Effector memory CD8-positive, alpha-beta T cell (primary cell): ENCODE results near the gene CRHR2.

Source experiments
- ATAC-seq: fragments of 150-1000 bp; cut with Tn5 transposase; replicated peaks from 2 replicates; pipeline ENCODE4 v1.10.0; 2021; ENCODE audit warnings: mild to moderate bottlenecking, moderate library complexity
- DNase-seq, 3 experiments: peaks; one replicate each; pipeline ENCODE4 v3.0.0; 2021
- H3K27ac Mint-ChIP-seq, 2 donors: one replicate each; pipeline ENCODE4 v1.8.0; 2022; ENCODE audit warnings: mild to moderate bottlenecking in 2 of 2, mixed read lengths in 2 of 2, moderate library complexity in 2 of 2
- H3K27me3 Mint-ChIP-seq, 2 donors: one replicate each; pipeline ENCODE4 v1.8.0; 2022; ENCODE audit warnings: mixed read lengths in 2 of 2
- H3K36me3 Mint-ChIP-seq: one replicate; pipeline ENCODE4 v1.8.0; 2022; ENCODE audit warnings: mild to moderate bottlenecking, moderate library complexity, mixed read lengths; ENCODE audit not compliant: insufficient read depth
- H3K4me1 Mint-ChIP-seq, 2 donors: one replicate each; pipeline ENCODE4 v1.8.0; 2022; ENCODE audit warnings: low read depth in 2 of 2, mixed read lengths in 2 of 2
- H3K4me3 Mint-ChIP-seq, 2 donors: one replicate each; pipeline ENCODE4 v1.8.0; 2022; ENCODE audit warnings: mild to moderate bottlenecking in 2 of 2, mixed read lengths in 2 of 2, moderate library complexity in 2 of 2
- H3K9me3 Mint-ChIP-seq, 2 donors: one replicate each; pipeline ENCODE4 v1.8.0; 2022; ENCODE audit warnings: mixed read lengths in 2 of 2

Gene CRHR2

DNA sequence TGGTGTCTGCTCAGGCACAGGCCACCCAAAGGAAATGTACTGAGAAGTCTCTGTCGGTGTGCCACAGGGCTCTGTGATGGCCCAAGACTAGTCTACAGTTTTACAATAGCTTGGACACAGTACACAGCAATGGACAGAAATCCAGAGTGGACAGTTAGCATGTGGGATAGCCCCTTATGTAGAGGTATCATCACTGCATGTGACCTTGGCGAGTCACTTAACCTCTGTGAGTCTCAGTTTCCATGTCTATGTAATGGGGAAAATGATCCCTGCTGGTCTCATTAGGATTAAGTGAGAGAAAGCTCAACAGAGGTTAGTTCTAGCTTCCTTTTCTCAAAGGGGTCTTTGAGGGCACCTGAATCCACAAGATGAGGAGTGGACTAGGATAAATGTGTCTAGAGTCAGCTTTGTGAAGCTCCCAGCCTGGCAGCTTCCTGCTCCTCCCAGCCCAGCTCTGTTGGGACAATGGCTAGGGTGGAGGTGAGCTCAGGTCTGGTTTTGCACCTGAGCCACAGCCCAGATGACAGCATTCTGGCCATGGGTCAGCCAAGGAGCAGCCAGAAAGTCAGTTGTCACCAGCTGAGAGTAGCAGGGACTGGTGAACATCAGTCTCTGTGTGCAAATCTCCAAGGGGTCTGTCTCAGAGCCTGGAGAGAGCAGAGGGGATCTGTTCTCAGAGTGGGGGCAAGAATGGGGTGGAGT, 17.9 kb downstream of the CRHR2 start:
- ATAC-seq (no peak), DNase-seq (no peak)
- Mint-ChIP-seq H3K27me3 (peaks cover 5 to 17% of the 10 kb centered on the region in 2 donors), H3K4me3 (no peak overlapping the region), H3K4me1 (no peaks in the 10 kb centered on the region), H3K9me3 (no peaks in the 10 kb centered on the region), H3K36me3 (no peaks in the 10 kb centered on the region), H3K27ac (no peak overlapping the region)

- H3K4me3 Mint-ChIP-seq: no peak overlapping the region
- ATAC-seq (no peak), DNase-seq (no peak)
- H3K9me3 Mint-ChIP-seq: no peaks in the 10 kb centered on the region
- H3K27ac Mint-ChIP-seq: no peak overlapping the region
- peaks cover 5 to 17% of the 10 kb centered on the region in 2 donors for H3K27me3 Mint-ChIP-seq
- H3K4me1 Mint-ChIP-seq: no peaks in the 10 kb centered on the region
- no peaks in the 10 kb centered on the region for H3K36me3 Mint-ChIP-seq
Observed at GRCh38 chr7:30663414-30663813, 18.8 kb downstream of the CRHR2 start.

DNA sequence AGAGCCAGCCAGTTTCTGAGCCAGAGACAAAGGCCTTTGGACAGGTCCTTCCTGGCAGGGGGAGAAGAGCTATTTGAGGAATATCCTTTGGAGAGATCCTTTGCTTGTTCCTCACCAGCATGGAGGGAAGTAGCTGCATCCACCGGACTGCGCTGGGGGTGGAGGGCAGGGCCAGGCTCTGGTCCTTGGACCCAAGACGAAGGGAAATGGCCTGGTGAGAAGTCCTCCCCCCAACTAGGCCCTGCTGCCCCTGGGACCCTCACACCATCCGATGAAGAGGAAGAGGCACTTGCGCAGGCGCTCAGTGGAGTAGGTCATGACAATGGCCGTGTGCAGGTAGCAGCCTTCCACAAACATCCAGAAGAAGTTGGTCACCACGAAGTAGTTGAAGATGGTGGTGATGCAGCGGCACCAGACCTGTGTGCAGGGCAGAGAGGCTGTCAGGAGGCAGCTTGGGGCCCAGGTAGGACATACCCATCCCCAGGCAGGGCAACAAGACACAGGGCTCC, 19.8 kb downstream of the CRHR2 start:
- no peaks in the 10 kb centered on the region for H3K36me3 Mint-ChIP-seq
- no peaks in the 10 kb centered on the region for H3K9me3 Mint-ChIP-seq
- no peak overlapping the region for H3K27ac Mint-ChIP-seq
- DNase-seq (no peak), ATAC-seq (no peak)
- H3K4me1 Mint-ChIP-seq: no peaks in the 10 kb centered on the region
- peaks cover 5 to 17% of the 10 kb centered on the region in 2 donors for H3K27me3 Mint-ChIP-seq
- no peak overlapping the region for H3K4me3 Mint-ChIP-seq

DNA sequence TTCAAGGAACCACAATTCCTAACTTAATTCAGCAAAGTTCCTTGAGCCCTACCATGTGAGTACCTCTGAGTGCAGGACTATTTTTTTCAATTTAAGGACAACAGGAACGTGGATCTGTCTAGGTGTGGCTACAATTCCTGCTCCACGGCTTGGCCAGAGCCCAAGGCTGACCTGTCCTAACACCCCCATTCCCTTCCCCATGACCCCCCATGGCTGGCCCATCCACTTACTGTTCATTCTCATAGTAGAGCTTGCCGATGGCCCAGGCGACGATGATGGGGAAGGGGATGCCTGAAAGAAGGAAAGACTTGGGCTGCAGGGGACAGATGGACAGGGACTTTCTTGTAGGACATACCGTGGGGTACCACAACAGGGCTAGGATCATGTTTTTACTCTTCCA, 20.3 kb downstream of the CRHR2 start:
- ATAC-seq (no peak), DNase-seq (no peak)
- no peaks in the 10 kb centered on the region for H3K36me3 Mint-ChIP-seq
- H3K4me3 Mint-ChIP-seq: no peak overlapping the region
- H3K9me3 Mint-ChIP-seq: no peaks in the 10 kb centered on the region
- H3K27me3 Mint-ChIP-seq: peaks cover 5 to 17% of the 10 kb centered on the region in 2 donors
- H3K27ac Mint-ChIP-seq: no peak overlapping the region
- no peaks in the 10 kb centered on the region for H3K4me1 Mint-ChIP-seq

DNA sequence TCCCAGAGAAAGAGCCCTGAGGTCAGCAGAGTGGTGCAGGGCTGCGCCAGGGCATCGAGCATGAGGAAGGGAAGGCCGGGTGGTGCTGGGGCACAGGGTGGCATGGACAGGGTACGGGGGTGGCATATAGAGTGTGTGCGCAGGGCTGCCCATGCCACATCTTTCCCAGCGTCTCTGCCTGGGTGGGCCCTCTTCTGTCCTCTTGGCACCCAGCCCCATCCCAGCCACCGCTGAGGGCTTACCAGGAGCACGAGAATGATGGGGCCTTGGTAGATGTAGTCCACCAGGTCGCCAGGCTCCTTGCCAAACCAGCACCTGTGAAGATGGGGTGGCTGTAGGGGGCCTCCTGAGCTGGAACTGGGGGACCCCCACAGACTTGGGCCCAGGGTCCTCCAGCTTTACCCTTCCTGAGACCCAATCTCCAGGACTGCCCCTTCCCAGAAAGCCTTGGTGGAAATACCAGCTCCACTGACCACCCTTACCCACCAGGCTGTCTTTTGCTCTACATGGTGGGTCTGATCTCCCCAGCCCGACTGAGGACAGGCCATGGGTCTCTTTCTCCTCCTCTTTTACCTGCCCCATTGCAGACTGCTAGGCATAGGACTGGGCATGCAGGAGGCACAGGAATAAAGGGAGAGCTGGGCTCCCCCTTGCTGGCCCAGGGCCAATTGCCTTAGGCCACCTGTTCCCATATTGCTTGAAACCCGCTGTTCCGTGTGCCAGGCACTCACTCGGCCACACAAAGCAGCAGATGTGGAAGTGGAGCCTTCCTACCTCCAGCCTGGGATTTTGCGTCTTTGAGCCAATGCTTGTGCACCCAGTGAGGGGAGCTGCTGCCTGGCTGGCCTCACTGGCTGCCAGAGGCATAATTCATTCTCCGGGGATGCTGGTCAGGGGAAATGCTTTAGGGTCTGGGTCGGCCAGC, 21.7 kb downstream of the CRHR2 start:
- ATAC-seq: no peak
- no peaks in the 10 kb centered on the region for H3K9me3 Mint-ChIP-seq
- peaks cover 5 to 17% of the 10 kb centered on the region in 2 donors for H3K27me3 Mint-ChIP-seq
- H3K4me1 Mint-ChIP-seq: no peaks in the 10 kb centered on the region
- no peaks in the 10 kb centered on the region for H3K36me3 Mint-ChIP-seq
- no peak overlapping the region for H3K27ac Mint-ChIP-seq
- no peak overlapping the region for H3K4me3 Mint-ChIP-seq
- DNase-seq: no peak

DNA sequence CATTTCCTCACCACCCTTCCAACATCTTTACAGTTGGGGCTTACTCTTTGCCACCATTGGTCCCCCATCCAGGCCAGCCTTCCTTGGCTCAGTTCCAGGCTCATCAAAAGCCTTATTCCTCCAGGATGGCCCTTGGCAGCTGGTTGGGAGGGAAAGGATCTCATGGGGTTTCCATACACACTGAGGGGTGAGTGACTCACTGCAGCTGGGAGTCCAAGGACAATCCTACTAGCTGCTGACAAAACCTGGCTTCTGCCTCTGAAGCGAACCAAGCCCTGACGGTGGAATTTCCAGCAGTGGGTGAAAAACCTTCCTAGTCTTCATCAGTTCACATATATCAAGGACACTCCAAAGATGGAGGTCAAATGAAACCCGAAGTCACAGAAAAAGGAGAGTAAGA, 22.9 kb downstream of the CRHR2 start:
- ATAC-seq (no peak), DNase-seq (no peak)
- no peak overlapping the region for H3K4me3 Mint-ChIP-seq
- H3K27me3 Mint-ChIP-seq: peaks cover 5 to 10% of the 10 kb centered on the region in 2 donors
- H3K9me3 Mint-ChIP-seq: no peaks in the 10 kb centered on the region
- no peaks in the 10 kb centered on the region for H3K36me3 Mint-ChIP-seq
- H3K27ac Mint-ChIP-seq: no peak overlapping the region
- H3K4me1 Mint-ChIP-seq: no peaks in the 10 kb centered on the region

DNA sequence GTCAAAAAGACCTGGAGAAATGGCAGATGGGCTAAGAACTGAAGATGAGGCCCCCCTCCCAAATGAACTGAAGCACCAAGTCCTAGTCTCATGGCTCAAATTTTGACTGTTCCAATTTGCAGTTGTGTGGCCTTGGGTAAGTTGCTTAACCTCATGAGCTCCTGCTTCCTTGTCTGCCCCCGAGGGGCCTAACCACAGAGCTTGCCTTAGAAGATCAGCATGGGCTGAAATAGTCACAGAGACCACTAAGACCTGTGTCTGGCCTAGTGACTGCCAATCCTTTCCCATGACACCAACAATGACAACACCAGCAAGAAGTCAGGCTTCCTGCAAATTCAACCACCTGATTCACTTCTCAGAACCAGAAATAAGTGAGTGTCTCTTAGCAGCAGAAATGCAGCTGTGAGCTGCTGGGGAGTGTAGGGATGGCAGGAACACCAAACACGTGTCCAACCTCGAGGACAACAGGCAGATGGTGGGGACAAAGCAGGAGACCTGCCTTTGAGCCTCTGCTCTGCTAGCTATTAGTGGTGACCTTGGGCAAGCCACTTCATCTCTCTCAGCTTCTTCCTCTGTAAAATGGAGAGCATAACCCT, 23.7 kb downstream of the CRHR2 start:
- Mint-ChIP-seq H3K36me3 (no peaks in the 10 kb centered on the region), H3K4me3 (no peak overlapping the region), H3K4me1 (no peaks in the 10 kb centered on the region), H3K27ac (no peak overlapping the region), H3K27me3 (peaks cover 5 to 8% of the 10 kb centered on the region in 2 donors), H3K9me3 (no peaks in the 10 kb centered on the region)
- DNase-seq (no peak), ATAC-seq (no peak)

DNA sequence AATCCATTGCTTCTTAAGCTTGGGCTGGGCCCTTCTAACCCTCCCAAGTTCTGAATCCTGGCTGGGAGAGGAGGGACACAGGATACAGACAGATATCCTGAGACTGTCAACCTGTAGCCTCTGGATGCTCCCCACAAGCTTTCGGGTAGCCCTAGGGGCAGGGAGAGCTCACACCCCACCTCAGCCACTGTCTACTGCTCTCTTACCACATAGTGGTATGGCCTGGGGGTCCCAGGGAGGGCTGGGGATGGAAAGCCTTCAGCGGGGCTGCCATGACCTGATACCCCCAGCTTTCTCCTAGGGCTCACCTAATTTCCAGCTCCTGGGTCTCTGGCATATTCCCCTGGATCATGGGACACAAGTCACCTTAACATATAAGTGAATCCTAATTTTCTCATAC, 25.1 kb downstream of the CRHR2 start:
- Mint-ChIP-seq H3K27me3 (peaks cover 3 to 4% of the 10 kb centered on the region in 2 donors), H3K4me3 (no peak overlapping the region), H3K36me3 (no peaks in the 10 kb centered on the region), H3K9me3 (no peaks in the 10 kb centered on the region), H3K4me1 (no peaks in the 10 kb centered on the region), H3K27ac (no peak overlapping the region)
- no peak for ATAC-seq
- DNase-seq: no peak

- no peak for ATAC-seq
- H3K27ac Mint-ChIP-seq: no peak overlapping the region
- no peak overlapping the region for H3K4me3 Mint-ChIP-seq
- H3K36me3 Mint-ChIP-seq: no peaks in the 10 kb centered on the region
- H3K9me3 Mint-ChIP-seq: no peaks in the 10 kb centered on the region
- H3K27me3 Mint-ChIP-seq: no peaks in the 10 kb centered on the region
- no peaks in the 10 kb centered on the region for H3K4me1 Mint-ChIP-seq
- no peak for DNase-seq
Observed at GRCh38 chr7:30656006-30656957, 26.0 kb downstream of the CRHR2 start.

GRCh38 chr7:30655096-30655970, 26.9 kb downstream of the CRHR2 start:
- ATAC-seq (no peak), DNase-seq (no peak)
- Mint-ChIP-seq H3K4me3 (no peak overlapping the region), H3K27ac (peak overlapping the region in 1 of 2 donors; percentile 33), H3K4me1 (no peaks in the 10 kb centered on the region), H3K27me3 (no peaks in the 10 kb centered on the region), H3K36me3 (no peaks in the 10 kb centered on the region), H3K9me3 (no peaks in the 10 kb centered on the region)

- ATAC-seq (no peak), DNase-seq (no peak)
- H3K27ac Mint-ChIP-seq: peak overlapping the region in 1 of 2 donors; percentile 33
- no peaks in the 10 kb centered on the region for H3K27me3 Mint-ChIP-seq
- H3K4me1 Mint-ChIP-seq: no peaks in the 10 kb centered on the region
- H3K36me3 Mint-ChIP-seq: no peaks in the 10 kb centered on the region
- no peak overlapping the region for H3K4me3 Mint-ChIP-seq
- no peaks in the 10 kb centered on the region for H3K9me3 Mint-ChIP-seq
Observed at GRCh38 chr7:30654296-30655090, 27.8 kb downstream of the CRHR2 start.
